ENCODE data around the gene PDGFB. TPM values are rescaled to one million over a fixed set of nuclear protein-coding genes. Genes with fewer than 3 reads are reported as not detected.

PDGFB gene
- total and polyA plus RNA-seq, 9 of the 15 experiments (the other 6 are each of a cell fraction or from before 2014, with no cell fraction given), result 0.07 to 4.0 (median 0.48) TPM; not detected in 1

GRCh38 chr22:39281126-39281525 is 36.3 kb upstream of the PDGFB start (continued):
- no peak for TF ChIP-seq BRF2 (IDR thresholded peaks at IDR 0.05; ENCODE audit: borderline replicate concordance, insufficient read depth, insufficient read length)
- TF ChIP-seq PRPF4 (IDR thresholded peaks at IDR 0.05; ENCODE audit: insufficient read depth, low read depth, low read length, poor library complexity, severe bottlenecking), result no peak
- no peak for TF ChIP-seq ARID2 (IDR thresholded peaks at IDR 0.05)
- TF ChIP-seq DMBX1 (CRISPR knock-in tag; IDR thresholded peaks at IDR 0.05; ENCODE audit: borderline replicate concordance), result no peak
- no peak for TF ChIP-seq BDP1 (IDR thresholded peaks at IDR 0.05; ENCODE audit: insufficient read depth, insufficient read length)
- TF ChIP-seq MBD1 (CRISPR knock-in tag; IDR thresholded peaks at IDR 0.05), result no peak
- TF ChIP-seq ZNF384 (IDR thresholded peaks at IDR 0.05; ENCODE audit: low read depth, low read length), result peak; percentile 54; the same call in 1 of the 2 replicates
- TF ChIP-seq LEF1 (IDR thresholded peaks at IDR 0.05), result no peak
- TF ChIP-seq, protein P1, sequence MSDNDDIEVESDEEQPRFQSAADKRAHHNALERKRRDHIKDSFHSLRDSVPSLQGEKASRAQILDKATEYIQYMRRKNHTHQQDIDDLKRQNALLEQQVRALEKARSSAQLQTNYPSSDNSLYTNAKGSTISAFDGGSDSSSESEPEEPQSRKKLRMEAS (CRISPR knock-in tag; IDR thresholded peaks at IDR 0.05), result no peak
- peak; percentile 23; the same call in 1 of the 2 replicates for TF ChIP-seq MAFG (tag; conservative IDR thresholded peaks at IDR 0.05)
- TF ChIP-seq ZBED1 (IDR thresholded peaks at IDR 0.05), result no peak
- no peak for TF ChIP-seq UBTF (IDR thresholded peaks at IDR 0.05; ENCODE audit: borderline replicate concordance in 1 of 2, low read depth in 2 of 2, low read length in 2 of 2)
- no peak for TF ChIP-seq DIDO1 (tag; IDR thresholded peaks at IDR 0.05; ENCODE audit: low read depth)
- no peak for TF ChIP-seq MEF2D (tag; conservative IDR thresholded peaks at IDR 0.05; ENCODE audit: low read depth)
- no peak for TF ChIP-seq PCBP2 (IDR thresholded peaks at IDR 0.05; ENCODE audit: low read depth, low read length, poor library complexity, severe bottlenecking)

All from K562 (cell line).